HL-60 (cell line): ENCODE data around the gene PDSS2.

Experiments
- DNase-seq, 2 experiments: peaks; one replicate each; pipeline ENCODE4 v3.0.0-alpha.2; 2010 to 2020; ENCODE audit warnings: low read depth in 1 of 2, low spot score in 1 of 2
- H3K27ac ChIP-seq: fragments of 250-450 bp; sonication (Bioruptor Pico); replicated peaks from 2 replicates; pipeline ENCODE4 v1.5.1; 2020; ENCODE audit warnings: mild to moderate bottlenecking, moderate library complexity
- H3K27me3 ChIP-seq: fragments of 250-450 bp; sonication (Bioruptor Pico); 2 replicates; pipeline ENCODE4 v1.5.1; 2021; ENCODE audit warnings: mild to moderate bottlenecking, moderate library complexity; ENCODE audit not compliant: insufficient read depth, poor library complexity, severe bottlenecking
- H3K4me3 ChIP-seq: replicated peaks from 2 replicates; pipeline ENCODE4 v1.5.1; 2011; ENCODE audit warnings: mild to moderate bottlenecking, control low read depth, low read length; ENCODE audit not compliant: insufficient read depth
- GABPA ChIP-seq: IDR thresholded peaks from 2 replicates; pipeline ENCODE4 v1.6.1; 2012; ENCODE audit warnings: low read depth
- POLR2AphosphoS5 ChIP-seq: IDR thresholded peaks from 2 replicates; pipeline ENCODE4 v1.6.1; 2012; ENCODE audit warnings: low read depth
- REST ChIP-seq: IDR thresholded peaks from 2 replicates; pipeline ENCODE4 v1.6.1; 2012; ENCODE audit warnings: low read depth; ENCODE audit not compliant: insufficient replicate concordance
- SPI1 ChIP-seq: IDR thresholded peaks from 2 replicates; pipeline ENCODE4 v1.6.1; 2012; ENCODE audit warnings: low read depth, mild to moderate bottlenecking, borderline replicate concordance
- TF ChIP-seq, protein P1 (sequence below): IDR thresholded peaks from one replicate; pipeline ENCODE4 v1.5.1; 2011; ENCODE audit warnings: low read length, control low read depth, inconsistent platforms; ENCODE audit not compliant: insufficient read depth

The PDSS2 gene

DNA sequence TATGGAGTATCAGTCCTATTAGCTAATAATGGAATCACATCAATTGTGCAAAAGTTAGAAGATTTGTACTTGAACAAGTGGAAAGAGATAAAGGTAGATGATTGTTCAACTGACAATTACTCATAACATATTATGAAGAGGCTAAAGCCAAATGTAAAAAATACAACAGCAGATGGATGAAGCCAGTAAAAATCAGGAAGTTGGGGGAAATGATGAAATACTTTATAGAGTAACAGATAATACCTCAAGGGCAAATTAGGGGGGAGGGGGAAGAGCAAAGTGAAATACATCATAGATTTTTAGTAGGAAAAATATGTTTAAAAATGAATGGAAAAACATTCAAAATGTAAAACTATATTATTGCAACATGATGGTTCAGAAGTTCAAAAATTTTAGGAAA, 114.0 kb downstream of the PDSS2 start:
- H3K27me3 ChIP-seq = no peaks in the 10 kb centered on the region
- DNase-seq = peak; percentile 35 to 61
- TF ChIP-seq SPI1 = peak; percentile 61; the same call in 1 of the 2 replicates
- TF ChIP-seq, protein P1, sequence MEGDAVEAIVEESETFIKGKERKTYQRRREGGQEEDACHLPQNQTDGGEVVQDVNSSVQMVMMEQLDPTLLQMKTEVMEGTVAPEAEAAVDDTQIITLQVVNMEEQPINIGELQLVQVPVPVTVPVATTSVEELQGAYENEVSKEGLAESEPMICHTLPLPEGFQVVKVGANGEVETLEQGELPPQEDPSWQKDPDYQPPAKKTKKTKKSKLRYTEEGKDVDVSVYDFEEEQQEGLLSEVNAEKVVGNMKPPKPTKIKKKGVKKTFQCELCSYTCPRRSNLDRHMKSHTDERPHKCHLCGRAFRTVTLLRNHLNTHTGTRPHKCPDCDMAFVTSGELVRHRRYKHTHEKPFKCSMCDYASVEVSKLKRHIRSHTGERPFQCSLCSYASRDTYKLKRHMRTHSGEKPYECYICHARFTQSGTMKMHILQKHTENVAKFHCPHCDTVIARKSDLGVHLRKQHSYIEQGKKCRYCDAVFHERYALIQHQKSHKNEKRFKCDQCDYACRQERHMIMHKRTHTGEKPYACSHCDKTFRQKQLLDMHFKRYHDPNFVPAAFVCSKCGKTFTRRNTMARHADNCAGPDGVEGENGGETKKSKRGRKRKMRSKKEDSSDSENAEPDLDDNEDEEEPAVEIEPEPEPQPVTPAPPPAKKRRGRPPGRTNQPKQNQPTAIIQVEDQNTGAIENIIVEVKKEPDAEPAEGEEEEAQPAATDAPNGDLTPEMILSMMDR = no peak
- no peak overlapping the region for H3K4me3 ChIP-seq
- H3K27ac ChIP-seq = peak overlapping the region; percentile 83

GRCh38 chr6:107344981-107345380, 114.4 kb downstream of the PDSS2 start:
- peak overlapping the region; percentile 83 for H3K27ac ChIP-seq
- H3K4me3 ChIP-seq = no peak overlapping the region
- no peaks in the 10 kb centered on the region for H3K27me3 ChIP-seq
- TF ChIP-seq POLR2AphosphoS5 (no peak), REST (no peak), GABPA (no peak), SPI1 (no peak)
- TF ChIP-seq, protein P1 = no peak
- no peak for DNase-seq

DNA sequence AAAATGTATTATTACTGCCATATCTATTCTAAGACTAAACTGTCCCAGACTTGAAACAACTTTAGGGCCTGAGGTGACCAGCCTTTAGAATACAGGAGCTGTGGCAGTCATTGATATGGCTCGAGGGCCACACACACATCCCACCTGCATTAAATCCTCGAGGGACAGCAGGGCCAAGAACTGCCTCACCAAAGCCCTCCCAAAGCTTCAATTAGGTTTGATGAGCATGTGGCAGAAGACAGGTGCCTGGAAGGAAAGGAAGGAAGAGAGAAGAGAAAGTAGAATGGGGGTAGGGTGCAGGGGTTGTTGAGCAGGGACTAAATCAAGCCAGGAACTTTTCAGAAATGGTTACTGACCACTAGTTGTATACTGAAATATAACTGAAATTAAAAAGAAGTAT, 115.0 kb downstream of the PDSS2 start:
- no peak for DNase-seq
- Histone ChIP-seq H3K4me3 (no peak overlapping the region), H3K27me3 (no peaks in the 10 kb centered on the region), H3K27ac (peak overlapping the region; percentile 83)
- TF ChIP-seq SPI1 (no peak), POLR2AphosphoS5 (no peak), GABPA (no peak), REST (no peak)
- TF ChIP-seq, protein P1 = no peak

GRCh38 chr6:107342144-107342543, 117.2 kb downstream of the PDSS2 start:
- Histone ChIP-seq H3K27ac (no peak overlapping the region), H3K27me3 (no peaks in the 10 kb centered on the region), H3K4me3 (no peak overlapping the region)
- DNase-seq = peak; percentile 39
- TF ChIP-seq REST (no peak), POLR2AphosphoS5 (no peak), GABPA (no peak), SPI1 (peak; percentile 72; the same call in 1 of the 2 replicates)
